GM12878 (cell line): ENCODE data around the gene MDFIC. TPM values are rescaled to one million over a fixed set of nuclear protein-coding genes. Genes with fewer than 3 reads are reported as not detected.
A peak's percentile ranks its signal among the peaks of the same experiment; 100 is the strongest.

Source experiments
- ATAC-seq: fragments of 200-7000 bp; cut with Tn5 transposase; 3 replicates; pipeline ENCODE4 v1.9.1; 2020; ENCODE audit warnings: mild to moderate bottlenecking, moderate library complexity
- BruUV-seq: library from RNA; stranded (reverse); fragments of 400-500 nt; replicated peaks from 2 replicates; lab custom pipeline; 2021; lab: Mats Ljungman, UMichigan
- CTCF ChIA-PET: fragments of 300-600 bp; sonication (Branson Sonifier 250); formaldehyde crosslinking; extraction: SDS; loops from one replicate; lab custom pipeline; 2021; ENCODE audit warnings: inconsistent platforms; lab: Yijun Ruan, JAX
- POLR2A ChIA-PET: fragments of 350-600 bp; formaldehyde crosslinking; extraction: SDS; loops from one replicate; lab custom pipeline; 2021; ENCODE audit warnings: inconsistent platforms; lab: Charles Lee
- RAD21 ChIA-PET: fragments of 300-600 bp; sonication (Branson Sonifier 250); formaldehyde crosslinking; loops from one replicate; lab custom pipeline; 2023; ENCODE audit warnings: antibody characterized with exemption; ENCODE audit not compliant: unreplicated experiment; lab: Charles Lee
- SMC1A ChIA-PET: fragments of 300-600 bp; sonication (Branson Sonifier 250); formaldehyde crosslinking; loops from one replicate; lab custom pipeline; 2023; ENCODE audit not compliant: unreplicated experiment, uncharacterized antibody; lab: Charles Lee
- DNase-seq: peaks from one replicate; pipeline ENCODE4 v3.0.0-alpha.2; 2011; ENCODE audit warnings: low read depth, low spot score
- FAIRE-seq: peaks from 3 replicates; lab custom pipeline; 2011; peaks lifted over from hg19 to GRCh38; lab: Jason Lieb, UNC
- H2AFZ ChIP-seq: 2 replicates; pipeline ENCODE4 v1.6.0; 2011; ENCODE audit warnings: low read depth, low read length, control low read depth; ENCODE audit not compliant: control insufficient read depth
- H3K27ac ChIP-seq: 2 replicates; pipeline ENCODE4 v1.5.1; 2011; ENCODE audit warnings: control low read depth; ENCODE audit not compliant: control insufficient read depth, insufficient read depth
- H3K27me3 ChIP-seq, 2 experiments: replicated peaks in 1 of 2; 2 replicates each; pipeline versions ENCODE4 v1.6.0 to v1.6.1; 2011; ENCODE audit warnings: low read length in 1 of 2; ENCODE audit not compliant: control insufficient read depth in 2 of 2, insufficient read depth in 2 of 2
- H3K36me3 ChIP-seq, 2 experiments: 2 replicates each; pipeline ENCODE4 v1.5.1; 2011; ENCODE audit warnings: low read length in 1 of 2; ENCODE audit not compliant: control insufficient read depth in 2 of 2, insufficient read depth in 2 of 2
- H3K4me1 ChIP-seq: 2 replicates; pipeline ENCODE4 v1.6.1; 2011; ENCODE audit warnings: mild to moderate bottlenecking, low read length, moderate library complexity, mixed read lengths; ENCODE audit not compliant: control insufficient read depth, insufficient read depth
- H3K4me2 ChIP-seq: 2 replicates; pipeline ENCODE4 v1.6.0; 2011; ENCODE audit warnings: control low read depth; ENCODE audit not compliant: control insufficient read depth, insufficient read depth
- H3K4me3 ChIP-seq: fragments of 200-600 bp; sonication (generic); 2 replicates; pipeline ENCODE4 v1.5.1; 2016
- H3K79me2 ChIP-seq: 2 replicates; pipeline ENCODE4 v1.6.0; 2011; ENCODE audit warnings: low read length; ENCODE audit not compliant: control insufficient read depth, insufficient read depth
- H3K9ac ChIP-seq: 2 replicates; pipeline ENCODE4 v1.8.0; 2011; ENCODE audit warnings: low read length, control low read depth, mixed read lengths; ENCODE audit not compliant: control insufficient read depth, insufficient read depth
- H3K9me3 ChIP-seq: replicated peaks from 3 replicates; pipeline ENCODE4 v1.5.1; 2011; ENCODE audit warnings: mild to moderate bottlenecking, low read length; ENCODE audit not compliant: control insufficient read depth, insufficient read depth
- H4K20me1 ChIP-seq: 2 replicates; pipeline ENCODE4 v1.6.0; 2011; ENCODE audit not compliant: control insufficient read depth, insufficient read depth
- EZH2 ChIP-seq: IDR thresholded peaks from 2 replicates; pipeline ENCODE4 v1.6.1; 2012; ENCODE audit warnings: low read depth, mild to moderate bottlenecking, control low read depth, inconsistent platforms, low read length, borderline replicate concordance; ENCODE audit not compliant: control insufficient read depth
- MYB ChIP-seq: fragments of 150-350 bp; IDR thresholded peaks from 2 replicates; pipeline ENCODE4 v1.6.1; 2014; ENCODE audit warnings: mild to moderate bottlenecking, low read depth, low read length, borderline replicate concordance
- STAT1 ChIP-seq: fragments of 450-650 bp; conservative IDR thresholded peaks from 2 replicates; pipeline ENCODE4 v1.6.1; 2014; ENCODE audit warnings: antibody characterized with exemption, mild to moderate bottlenecking
- WRNIP1 ChIP-seq: IDR thresholded peaks from 2 replicates; pipeline ENCODE4 v1.6.1; 2011; ENCODE audit warnings: low read depth, low read length, improper control_type of control experiment, borderline replicate concordance
- ZNF207 ChIP-seq: fragments of 450-650 bp; IDR thresholded peaks from 2 replicates; pipeline ENCODE4 v1.6.1; 2014; ENCODE audit warnings: antibody characterized with exemption, mild to moderate bottlenecking, borderline replicate concordance
- ZSCAN29 ChIP-seq: fragments of 450-650 bp; IDR thresholded peaks from 2 replicates; pipeline ENCODE4 v1.6.1; 2017; ENCODE audit warnings: mild to moderate bottlenecking, moderate library complexity
- in situ Hi-C: fragments of 300-500 bp; cut with MboI; formaldehyde crosslinking; loops from 9 replicates; pipeline ENCODE4 v1.14.3; 2018; ENCODE audit warnings: mixed read lengths
- intact Hi-C: fragments of 100-400 bp; cut with micrococcal nuclease; formaldehyde crosslinking; loops from one replicate; pipeline ENCODE4 v1.14.2; 2022; ENCODE audit not compliant: unreplicated experiment
- polyA plus RNA-seq, 11 experiments: library from polyadenylated mRNA; depleted of rRNA in 4 of 11; unstranded in 6 of 11; stranded (reverse) in 5 of 11; fragments of >200 nt; fragmentation: Nextera tagmentation in 4 of 11; fragmentation: Illumina TruSeq in 1 of 11; extraction: Ambion mirVana in 4 of 11; extraction: Trizol in 1 of 11; gene quantifications; 1 replicate in 1 of 11; 2 replicates in 10 of 11; pipeline versions ENCODE4 v1.2.1 to v1.2.3, GENCODE V29; 2011 to 2016; ENCODE audit warnings: inconsistent platforms in 2 of 11, missing spikeins in 2 of 11, low read depth in 1 of 11
- total RNA-seq, 4 experiments: library from RNA; depleted of rRNA in 3 of 4; stranded (reverse); fragments of >200 nt in 3 of 4; fragmentation: Illumina TruSeq in 1 of 4; extraction: Trizol in 1 of 4; gene quantifications; 2 replicates each; pipeline versions ENCODE4 v1.2.1 to v1.2.3, GENCODE V29; 2013 to 2021
- TF ChIP-seq, protein P1 (sequence below): fragments of 450-650 bp; formaldehyde crosslinking; IDR thresholded peaks from 2 replicates; pipeline ENCODE4 v1.4.0; 2020; ENCODE audit warnings: mild to moderate bottlenecking, moderate library complexity
- TF ChIP-seq, protein P2 (sequence below): fragments of 150-350 bp; IDR thresholded peaks from 2 replicates; pipeline ENCODE4 v1.6.1; 2016; ENCODE audit warnings: low read depth, low read length
- TF ChIP-seq, protein P3 (sequence below): fragments of 450-650 bp; IDR thresholded peaks from 2 replicates; pipeline ENCODE4 v1.6.1; 2017; ENCODE audit warnings: antibody characterized with exemption, mild to moderate bottlenecking, moderate library complexity
- TF ChIP-seq, protein P4 (sequence below): fragments of 450-650 bp; IDR thresholded peaks from 2 replicates; pipeline ENCODE4 v1.6.1; 2017; ENCODE audit warnings: low read depth, mild to moderate bottlenecking, moderate library complexity

MDFIC gene
- total and polyA plus RNA-seq, 10 of the 15 experiments (the other 5 are each of a cell fraction or from before 2014, with no cell fraction given), result 7.3 to 58.4 (median 40.0) TPM

DNA sequence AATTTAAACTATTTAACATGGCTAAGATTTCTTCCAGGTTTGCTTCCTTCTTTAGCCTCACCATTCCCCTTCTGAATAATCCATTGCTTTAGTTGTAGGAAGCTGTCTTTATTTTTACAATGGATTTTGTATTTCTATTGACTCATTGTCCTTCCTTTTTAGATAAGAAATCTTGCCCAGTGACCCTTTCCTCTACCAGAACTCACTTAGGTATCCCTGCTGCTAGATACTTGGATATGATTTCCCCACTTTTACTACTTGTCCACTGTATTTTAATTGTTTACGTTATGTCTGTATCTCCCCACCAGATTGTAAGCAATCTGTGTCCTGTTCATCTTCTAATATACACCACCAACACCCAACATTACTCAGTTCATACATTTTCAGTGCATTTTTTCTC, 47.7 kb upstream of the MDFIC start (continued):
- TF ChIP-seq, protein P1, sequence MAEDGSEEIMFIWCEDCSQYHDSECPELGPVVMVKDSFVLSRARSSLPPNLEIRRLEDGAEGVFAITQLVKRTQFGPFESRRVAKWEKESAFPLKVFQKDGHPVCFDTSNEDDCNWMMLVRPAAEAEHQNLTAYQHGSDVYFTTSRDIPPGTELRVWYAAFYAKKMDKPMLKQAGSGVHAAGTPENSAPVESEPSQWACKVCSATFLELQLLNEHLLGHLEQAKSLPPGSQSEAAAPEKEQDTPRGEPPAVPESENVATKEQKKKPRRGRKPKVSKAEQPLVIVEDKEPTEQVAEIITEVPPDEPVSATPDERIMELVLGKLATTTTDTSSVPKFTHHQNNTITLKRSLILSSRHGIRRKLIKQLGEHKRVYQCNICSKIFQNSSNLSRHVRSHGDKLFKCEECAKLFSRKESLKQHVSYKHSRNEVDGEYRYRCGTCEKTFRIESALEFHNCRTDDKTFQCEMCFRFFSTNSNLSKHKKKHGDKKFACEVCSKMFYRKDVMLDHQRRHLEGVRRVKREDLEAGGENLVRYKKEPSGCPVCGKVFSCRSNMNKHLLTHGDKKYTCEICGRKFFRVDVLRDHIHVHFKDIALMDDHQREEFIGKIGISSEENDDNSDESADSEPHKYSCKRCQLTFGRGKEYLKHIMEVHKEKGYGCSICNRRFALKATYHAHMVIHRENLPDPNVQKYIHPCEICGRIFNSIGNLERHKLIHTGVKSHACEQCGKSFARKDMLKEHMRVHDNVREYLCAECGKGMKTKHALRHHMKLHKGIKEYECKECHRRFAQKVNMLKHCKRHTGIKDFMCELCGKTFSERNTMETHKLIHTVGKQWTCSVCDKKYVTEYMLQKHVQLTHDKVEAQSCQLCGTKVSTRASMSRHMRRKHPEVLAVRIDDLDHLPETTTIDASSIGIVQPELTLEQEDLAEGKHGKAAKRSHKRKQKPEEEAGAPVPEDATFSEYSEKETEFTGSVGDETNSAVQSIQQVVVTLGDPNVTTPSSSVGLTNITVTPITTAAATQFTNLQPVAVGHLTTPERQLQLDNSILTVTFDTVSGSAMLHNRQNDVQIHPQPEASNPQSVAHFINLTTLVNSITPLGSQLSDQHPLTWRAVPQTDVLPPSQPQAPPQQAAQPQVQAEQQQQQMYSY (CRISPR knock-in tag), result no peak

DNA sequence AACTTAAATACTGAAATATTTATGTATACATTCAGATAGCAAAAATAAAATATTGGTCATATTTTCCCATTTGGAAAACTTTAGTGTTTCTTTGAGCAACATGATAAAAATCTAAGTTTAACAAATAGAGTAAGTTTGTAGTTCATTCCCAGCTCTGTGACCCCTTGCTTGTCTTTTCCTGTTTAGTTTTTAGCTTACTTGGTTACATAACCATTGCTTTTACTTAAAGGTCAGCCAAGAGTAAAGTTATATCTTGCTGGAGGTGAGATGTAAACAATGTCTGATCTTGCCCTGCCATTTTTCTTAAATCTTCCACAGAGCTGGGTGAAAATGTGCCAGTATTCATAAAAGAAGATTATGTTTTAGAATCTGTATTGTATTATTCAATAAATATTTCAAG, 46.7 kb upstream of the MDFIC start:
- Histone ChIP-seq H3K4me2 (no peak overlapping the region), H3K9ac (no peak overlapping the region), H3K36me3 (no peaks in the 10 kb centered on the region), H2AFZ (peak overlapping the region; percentile 10; the same call in 1 of the 2 replicates), H3K4me1 (no peaks in the 10 kb centered on the region), H3K27ac (no peak overlapping the region), H3K9me3 (no peaks in the 10 kb centered on the region; the same call in 2 of the 3 replicates), H3K4me3 (no peak overlapping the region), H3K79me2 (no peaks in the 10 kb centered on the region), H4K20me1 (no peaks in the 10 kb centered on the region), H3K27me3 (no peaks in the 10 kb centered on the region)
- no peak for ATAC-seq
- no peak for DNase-seq
- no TSS peak for BruUV-seq
- in situ Hi-C loops, result no loop called here
- ChIA-PET RAD21 (interaction anchor here (0.7 kb wide), 1 partner anchor 48 kb away, joined by 3 read pairs; no protein-coding TSS in a partner anchor), SMC1A (interaction anchor here (2.0 kb wide), 1 partner anchor 10 kb away, joined by 16 read pairs; no protein-coding TSS in a partner anchor), CTCF (interaction anchor here (1.8 to 2.1 kb wide), 2 partner anchors 9 to 65 kb away, joined by 4 to 7 read pairs; no protein-coding TSS in a partner anchor), POLR2A (no interaction called here)
- no peak for FAIRE-seq
- intact Hi-C loops, result no loop called here
- TF ChIP-seq, protein P2, sequence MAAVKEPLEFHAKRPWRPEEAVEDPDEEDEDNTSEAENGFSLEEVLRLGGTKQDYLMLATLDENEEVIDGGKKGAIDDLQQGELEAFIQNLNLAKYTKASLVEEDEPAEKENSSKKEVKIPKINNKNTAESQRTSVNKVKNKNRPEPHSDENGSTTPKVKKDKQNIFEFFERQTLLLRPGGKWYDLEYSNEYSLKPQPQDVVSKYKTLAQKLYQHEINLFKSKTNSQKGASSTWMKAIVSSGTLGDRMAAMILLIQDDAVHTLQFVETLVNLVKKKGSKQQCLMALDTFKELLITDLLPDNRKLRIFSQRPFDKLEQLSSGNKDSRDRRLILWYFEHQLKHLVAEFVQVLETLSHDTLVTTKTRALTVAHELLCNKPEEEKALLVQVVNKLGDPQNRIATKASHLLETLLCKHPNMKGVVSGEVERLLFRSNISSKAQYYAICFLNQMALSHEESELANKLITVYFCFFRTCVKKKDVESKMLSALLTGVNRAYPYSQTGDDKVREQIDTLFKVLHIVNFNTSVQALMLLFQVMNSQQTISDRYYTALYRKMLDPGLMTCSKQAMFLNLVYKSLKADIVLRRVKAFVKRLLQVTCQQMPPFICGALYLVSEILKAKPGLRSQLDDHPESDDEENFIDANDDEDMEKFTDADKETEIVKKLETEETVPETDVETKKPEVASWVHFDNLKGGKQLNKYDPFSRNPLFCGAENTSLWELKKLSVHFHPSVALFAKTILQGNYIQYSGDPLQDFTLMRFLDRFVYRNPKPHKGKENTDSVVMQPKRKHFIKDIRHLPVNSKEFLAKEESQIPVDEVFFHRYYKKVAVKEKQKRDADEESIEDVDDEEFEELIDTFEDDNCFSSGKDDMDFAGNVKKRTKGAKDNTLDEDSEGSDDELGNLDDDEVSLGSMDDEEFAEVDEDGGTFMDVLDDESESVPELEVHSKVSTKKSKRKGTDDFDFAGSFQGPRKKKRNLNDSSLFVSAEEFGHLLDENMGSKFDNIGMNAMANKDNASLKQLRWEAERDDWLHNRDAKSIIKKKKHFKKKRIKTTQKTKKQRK, result no peak
- no peak for TF ChIP-seq MYB
- TF ChIP-seq, protein P3, sequence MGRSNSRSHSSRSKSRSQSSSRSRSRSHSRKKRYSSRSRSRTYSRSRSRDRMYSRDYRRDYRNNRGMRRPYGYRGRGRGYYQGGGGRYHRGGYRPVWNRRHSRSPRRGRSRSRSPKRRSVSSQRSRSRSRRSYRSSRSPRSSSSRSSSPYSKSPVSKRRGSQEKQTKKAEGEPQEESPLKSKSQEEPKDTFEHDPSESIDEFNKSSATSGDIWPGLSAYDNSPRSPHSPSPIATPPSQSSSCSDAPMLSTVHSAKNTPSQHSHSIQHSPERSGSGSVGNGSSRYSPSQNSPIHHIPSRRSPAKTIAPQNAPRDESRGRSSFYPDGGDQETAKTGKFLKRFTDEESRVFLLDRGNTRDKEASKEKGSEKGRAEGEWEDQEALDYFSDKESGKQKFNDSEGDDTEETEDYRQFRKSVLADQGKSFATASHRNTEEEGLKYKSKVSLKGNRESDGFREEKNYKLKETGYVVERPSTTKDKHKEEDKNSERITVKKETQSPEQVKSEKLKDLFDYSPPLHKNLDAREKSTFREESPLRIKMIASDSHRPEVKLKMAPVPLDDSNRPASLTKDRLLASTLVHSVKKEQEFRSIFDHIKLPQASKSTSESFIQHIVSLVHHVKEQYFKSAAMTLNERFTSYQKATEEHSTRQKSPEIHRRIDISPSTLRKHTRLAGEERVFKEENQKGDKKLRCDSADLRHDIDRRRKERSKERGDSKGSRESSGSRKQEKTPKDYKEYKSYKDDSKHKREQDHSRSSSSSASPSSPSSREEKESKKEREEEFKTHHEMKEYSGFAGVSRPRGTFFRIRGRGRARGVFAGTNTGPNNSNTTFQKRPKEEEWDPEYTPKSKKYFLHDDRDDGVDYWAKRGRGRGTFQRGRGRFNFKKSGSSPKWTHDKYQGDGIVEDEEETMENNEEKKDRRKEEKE, result no peak
- no peak for TF ChIP-seq EZH2
- TF ChIP-seq STAT1, result no peak
- TF ChIP-seq WRNIP1, result no peak
- TF ChIP-seq, protein P4, sequence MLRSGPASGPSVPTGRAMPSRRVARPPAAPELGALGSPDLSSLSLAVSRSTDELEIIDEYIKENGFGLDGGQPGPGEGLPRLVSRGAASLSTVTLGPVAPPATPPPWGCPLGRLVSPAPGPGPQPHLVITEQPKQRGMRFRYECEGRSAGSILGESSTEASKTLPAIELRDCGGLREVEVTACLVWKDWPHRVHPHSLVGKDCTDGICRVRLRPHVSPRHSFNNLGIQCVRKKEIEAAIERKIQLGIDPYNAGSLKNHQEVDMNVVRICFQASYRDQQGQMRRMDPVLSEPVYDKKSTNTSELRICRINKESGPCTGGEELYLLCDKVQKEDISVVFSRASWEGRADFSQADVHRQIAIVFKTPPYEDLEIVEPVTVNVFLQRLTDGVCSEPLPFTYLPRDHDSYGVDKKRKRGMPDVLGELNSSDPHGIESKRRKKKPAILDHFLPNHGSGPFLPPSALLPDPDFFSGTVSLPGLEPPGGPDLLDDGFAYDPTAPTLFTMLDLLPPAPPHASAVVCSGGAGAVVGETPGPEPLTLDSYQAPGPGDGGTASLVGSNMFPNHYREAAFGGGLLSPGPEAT, result no peak
- no peak for TF ChIP-seq ZNF207
- no peak for TF ChIP-seq ZSCAN29
